B cell (primary cell): ENCODE results near the gene PDGFRB. TPM values are rescaled to one million over a fixed set of nuclear protein-coding genes. Genes with fewer than 3 reads are reported as not detected.
A peak's percentile ranks its signal among the peaks of the same experiment; 100 is the strongest.

Source experiments
- ATAC-seq: fragments of 200-7000 bp; cut with Tn5 transposase; one replicate; pipeline ENCODE4 v1.10.0; 2021; ENCODE audit warnings: low read depth, mild to moderate bottlenecking, moderate number of reproducible peaks, moderate library complexity
- CTCF ChIA-PET: fragments of 350-600 bp; sonication (Branson Sonifier 250); formaldehyde crosslinking; loops from one replicate; lab custom pipeline; 2021; ENCODE audit warnings: antibody characterized with exemption, inconsistent platforms; lab: Charles Lee
- POLR2A ChIA-PET: fragments of 350-600 bp; sonication (Branson Sonifier 250); formaldehyde crosslinking; loops from one replicate; lab custom pipeline; 2021; ENCODE audit warnings: antibody characterized with exemption; lab: Charles Lee
- DNase-seq: peaks from one replicate; pipeline ENCODE4 v3.0.0; 2013
- H2AFZ ChIP-seq: 2 replicates; pipeline ENCODE4 v1.6.1; 2012; ENCODE audit warnings: mild to moderate bottlenecking, low read depth, low read length; ENCODE audit not compliant: insufficient read depth, poor library complexity, severe bottlenecking
- H3K27ac ChIP-seq, 2 donors: 1 replicate in 1 of 2; 2 replicates in 1 of 2; pipeline ENCODE4 v1.5.1; 2012 to 2013; ENCODE audit warnings: low read length in 2 of 2, mild to moderate bottlenecking in 2 of 2, moderate library complexity in 1 of 2
- H3K27me3 ChIP-seq, 4 experiments: fragments of 200-600 bp in 1 of 4; sonication (generic) in 1 of 4; replicated peaks in 1 of 4; 1 replicate in 2 of 4; 2 replicates in 2 of 4; pipeline versions ENCODE4 v1.6.1 to v1.7.0; 2013 to 2016; ENCODE audit warnings: low read length in 3 of 4, mild to moderate bottlenecking in 2 of 4, mixed read lengths in 1 of 4, moderate library complexity in 1 of 4; ENCODE audit not compliant: insufficient read depth in 4 of 4, control insufficient read depth in 3 of 4; ENCODE audit errors: control extremely low read depth in 1 of 4
- H3K36me3 ChIP-seq, 2 experiments: replicated peaks in 1 of 2; 1 replicate in 1 of 2; 2 replicates in 1 of 2; pipeline versions ENCODE4 v1.6.1 to v1.7.1; 2013; ENCODE audit warnings: low read length in 1 of 2; ENCODE audit not compliant: insufficient read depth in 2 of 2, control insufficient read depth in 1 of 2; ENCODE audit errors: control extremely low read depth in 1 of 2, extremely low read depth in 1 of 2
- H3K4me1 ChIP-seq, 2 donors: fragments of 200-600 bp in 1 of 2; sonication (generic) in 1 of 2; 1 replicate in 1 of 2; 2 replicates in 1 of 2; pipeline versions ENCODE4 v1.5.1 to v1.6.1; 2013 to 2017; ENCODE audit warnings: low read length in 2 of 2; ENCODE audit not compliant: control insufficient read depth in 2 of 2, insufficient read depth in 2 of 2
- H3K4me2 ChIP-seq: replicated peaks from 2 replicates; pipeline ENCODE3; 2012; ENCODE audit warnings: mild to moderate bottlenecking, low read depth, low read length; ENCODE audit not compliant: poor library complexity, severe bottlenecking
- H3K4me3 ChIP-seq, 5 experiments: fragments of 200-600 bp in 1 of 5; sonication (generic) in 1 of 5; 1 replicate in 3 of 5; 2 replicates in 2 of 5; pipeline versions ENCODE4 v1.5.1 to v1.7.0; 2011 to 2016; ENCODE audit warnings: low read length in 4 of 5, mild to moderate bottlenecking in 4 of 5, low read depth in 2 of 5, control low read depth in 1 of 5, moderate library complexity in 1 of 5; ENCODE audit not compliant: insufficient read depth in 1 of 5; ENCODE audit errors: control extremely low read depth in 1 of 5, extremely low read depth in 1 of 5
- H3K79me2 ChIP-seq: fragments of 200-600 bp; sonication (generic); one replicate; pipeline ENCODE4 v1.6.0; 2016; ENCODE audit warnings: low read length; ENCODE audit not compliant: control insufficient read depth, insufficient read depth
- H3K9ac ChIP-seq: fragments of 200-600 bp; sonication (generic); 2 replicates; pipeline ENCODE4 v1.6.1; 2017; ENCODE audit warnings: mild to moderate bottlenecking, low read length, moderate library complexity
- H3K9me3 ChIP-seq, 3 donors: one replicate each; pipeline versions ENCODE4 v1.6.1 to v1.7.1; 2013; ENCODE audit warnings: low read length in 2 of 3; ENCODE audit not compliant: control insufficient read depth in 2 of 3, insufficient read depth in 1 of 3; ENCODE audit errors: control extremely low read depth in 1 of 3
- H4K20me1 ChIP-seq: 2 replicates; pipeline ENCODE4 v1.6.0; 2012; ENCODE audit warnings: mild to moderate bottlenecking, low read length; ENCODE audit not compliant: insufficient read depth, control insufficient read depth, poor library complexity, severe bottlenecking
- H3K27ac Mint-ChIP-seq: one replicate; pipeline ENCODE4 v1.8.0; 2021; ENCODE audit warnings: mixed read lengths
- H3K27me3 Mint-ChIP-seq: one replicate; pipeline ENCODE4 v1.8.0; 2021; ENCODE audit warnings: mixed read lengths
- H3K4me1 Mint-ChIP-seq: one replicate; pipeline ENCODE4 v1.8.0; 2021; ENCODE audit warnings: mixed read lengths
- H3K4me3 Mint-ChIP-seq: one replicate; pipeline ENCODE4 v1.8.0; 2021; ENCODE audit warnings: mixed read lengths
- H3K9me3 Mint-ChIP-seq: one replicate; pipeline ENCODE4 v1.8.0; 2022; ENCODE audit warnings: mixed read lengths; ENCODE audit not compliant: insufficient read depth
- CTCF ChIP-seq: fragments of 200-600 bp; IDR thresholded peaks from one replicate; pipeline ENCODE4 v1.8.0; 2022; ENCODE audit warnings: antibody characterized with exemption, mild to moderate bottlenecking
- EZH2 ChIP-seq: IDR thresholded peaks from 2 replicates; pipeline ENCODE4 v1.6.1; 2012; ENCODE audit warnings: borderline replicate concordance, low read depth, mild to moderate bottlenecking, moderate library complexity, low read length; ENCODE audit not compliant: insufficient read depth, poor library complexity, severe bottlenecking
- WGBS: methylation state at CpG from one replicate; pipeline ENCODE4 v1.1.5; 2013; ENCODE audit warnings: missing lambda C conversion rate; ENCODE audit not compliant: insufficient coverage; 5-methylcytosine and 5-hydroxymethylcytosine counted together
- intact Hi-C: fragments of 100-400 bp; cut with micrococcal nuclease; formaldehyde crosslinking; loops from one replicate; pipeline ENCODE4 v1.10.0; 2022
- polyA plus RNA-seq: library from polyadenylated mRNA; depleted of rRNA; stranded (reverse); fragments of >200 nt; gene quantifications from 2 replicates; pipeline ENCODE4 v1.2.3, GENCODE V29; 2012
- total RNA-seq, 2 donors: library from RNA; stranded (reverse); fragments of 120-200 nt in 1 of 2; gene quantifications; 1 replicate in 1 of 2; 2 replicates in 1 of 2; pipeline versions ENCODE4 v1.2.3 to v1.2.4, GENCODE V29; 2013 to 2022

Gene PDGFRB
- total and polyA plus RNA-seq, 2 donors (not counting 1 experiment from before 2014, with no cell fraction given) = 0.42 to 3.6 TPM

DNA sequence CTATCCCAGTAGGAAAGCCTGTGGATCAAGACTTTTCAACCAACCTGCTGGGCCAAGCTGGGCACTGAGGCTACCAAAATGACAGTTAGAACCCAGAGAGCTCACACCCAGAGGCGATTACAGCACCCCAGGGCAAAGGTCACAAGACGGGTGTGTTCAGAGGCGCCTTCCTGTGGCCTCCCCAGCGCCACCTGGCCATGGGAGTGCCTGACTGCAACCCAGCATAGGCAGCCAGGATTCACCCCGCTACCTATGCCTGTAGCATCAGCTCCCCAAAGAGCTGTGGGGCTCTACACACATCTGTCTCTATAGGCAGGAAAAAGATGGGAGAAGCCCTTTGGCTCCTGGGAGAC, 33.5 kb downstream of the PDGFRB start:
- no peak overlapping the region for H3K4me2 ChIP-seq
- intact Hi-C loops = no loop called here
- no peaks in the 10 kb centered on the region for H3K36me3 ChIP-seq
- no peak overlapping the region for H3K4me3 ChIP-seq
- ChIA-PET POLR2A (no interaction called here), CTCF (no interaction called here)
- WGBS = 56% methylated on average over 4 of the region's 5 CpGs
- H3K9me3 Mint-ChIP-seq = no peaks in the 10 kb centered on the region
- TF ChIP-seq EZH2 (no peak), CTCF (no peak)
- no peak overlapping the region for H3K27ac ChIP-seq
- no peaks in the 10 kb centered on the region for H3K27me3 Mint-ChIP-seq
- H3K4me3 Mint-ChIP-seq = no peak overlapping the region
- H4K20me1 ChIP-seq = no peaks in the 10 kb centered on the region
- H3K9ac ChIP-seq = no peak overlapping the region
- no peaks in the 10 kb centered on the region for H3K27me3 ChIP-seq
- H3K9me3 ChIP-seq = no peaks in the 10 kb centered on the region
- DNase-seq (no peak), ATAC-seq (no peak)
- H3K27ac Mint-ChIP-seq = peak overlapping the region; percentile 53
- H2AFZ ChIP-seq = no peak overlapping the region
- no peaks in the 10 kb centered on the region for H3K4me1 Mint-ChIP-seq
- no peaks in the 10 kb centered on the region for H3K79me2 ChIP-seq
- H3K4me1 ChIP-seq = no peaks in the 10 kb centered on the region

DNA sequence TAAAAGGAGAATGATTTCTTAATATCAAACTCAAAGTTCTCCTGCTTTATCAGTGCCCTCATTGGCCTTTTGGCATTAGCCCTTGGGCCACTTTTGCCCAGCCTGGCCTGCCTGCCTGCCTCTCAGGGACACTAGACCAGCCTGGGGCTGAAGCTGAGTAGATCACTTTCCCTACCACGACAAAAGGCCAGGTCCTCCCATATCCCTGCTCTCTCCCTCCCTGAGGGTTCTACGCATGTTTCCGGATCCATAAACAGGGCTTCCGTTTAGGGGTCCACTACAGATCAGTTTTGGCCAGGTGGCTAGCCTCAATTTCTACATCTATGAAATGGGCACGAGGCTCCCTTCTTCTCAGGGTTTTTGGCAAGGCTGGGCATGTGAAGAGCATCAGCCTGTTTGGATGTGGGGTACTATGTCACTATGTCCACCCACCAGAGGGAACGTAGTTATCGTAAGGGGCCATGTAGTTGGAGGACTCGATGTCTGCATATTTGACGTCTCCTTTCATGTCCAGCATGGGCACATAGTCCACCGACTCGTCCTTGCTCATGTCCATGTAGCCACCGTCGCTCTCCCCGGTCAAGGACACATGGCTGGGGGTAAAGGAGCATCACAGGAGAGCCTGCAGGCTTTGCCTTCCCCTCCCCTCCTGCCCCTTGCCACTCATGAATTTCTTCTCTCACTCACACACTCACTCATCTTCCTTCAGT, 34.0 kb downstream of the PDGFRB start:
- intact Hi-C loops = no loop called here
- no peak overlapping the region for H3K27ac ChIP-seq
- no peaks in the 10 kb centered on the region for H4K20me1 ChIP-seq
- no peak overlapping the region for H3K27ac Mint-ChIP-seq
- H3K27me3 Mint-ChIP-seq = no peaks in the 10 kb centered on the region
- no peak overlapping the region for H3K4me3 Mint-ChIP-seq
- no peak overlapping the region for H3K4me3 ChIP-seq
- H3K36me3 ChIP-seq = no peaks in the 10 kb centered on the region
- H3K79me2 ChIP-seq = no peaks in the 10 kb centered on the region
- H3K9ac ChIP-seq = no peak overlapping the region
- WGBS = 97% methylated on average over 14 of the region's 14 CpGs
- no peak overlapping the region for H3K4me2 ChIP-seq
- H3K4me1 ChIP-seq = no peaks in the 10 kb centered on the region
- no peak for TF ChIP-seq EZH2
- TF ChIP-seq CTCF = no peak
- H3K27me3 ChIP-seq = no peaks in the 10 kb centered on the region
- ChIA-PET POLR2A (no interaction called here), CTCF (no interaction called here)
- H3K9me3 ChIP-seq = no peaks in the 10 kb centered on the region
- no peak overlapping the region for H2AFZ ChIP-seq
- no peaks in the 10 kb centered on the region for H3K4me1 Mint-ChIP-seq
- ATAC-seq (no peak), DNase-seq (no peak)
- H3K9me3 Mint-ChIP-seq = no peaks in the 10 kb centered on the region
